ENCODE data around the gene FAM13A. TPM values are rescaled to one million over a fixed set of nuclear protein-coding genes. Genes with fewer than 3 reads are reported as not detected.
"Not testable (repeated sequence)": the region's sequence is repeated elsewhere in the genome, so short reads cannot be mapped to it uniquely, and the experiment has no call there.

The FAM13A gene
- total and polyA plus RNA-seq, 11 donors = 3.7 to 30.4 (median 11.5) TPM

GRCh38 chr4:88927420-88927819, 129.6 kb downstream of the FAM13A start:
- no peaks in the 10 kb centered on the region for H3K4me1 ChIP-seq
- H3K9me3 ChIP-seq = peaks cover 0 to 10% (median 0%) of the 10 kb centered on the region in 12 donors
- ATAC-seq = no peak
- no peak overlapping the region for H3K4me3 ChIP-seq
- TF ChIP-seq CTCF (IDR thresholded peaks at IDR 0.05) (no peak), POLR2A (IDR thresholded peaks at IDR 0.05) (no peak)
- no peak overlapping the region for H3K27ac ChIP-seq
- no peak for DNase-seq
- no peaks in the 10 kb centered on the region for H3K36me3 ChIP-seq
- intact Hi-C loops (cut with DNase I) = no loop called here
- no peaks in the 10 kb centered on the region for H3K27me3 ChIP-seq

- intact Hi-C loops (cut with DNase I) = no loop called here
- Histone ChIP-seq H3K4me1 (no peaks in the 10 kb centered on the region), H3K9me3 (peaks cover 0 to 4% (median 0%) of the 10 kb centered on the region in 12 donors), H3K36me3 (no peaks in the 10 kb centered on the region), H3K27me3 (no peaks in the 10 kb centered on the region), H3K27ac (no peak overlapping the region), H3K4me3 (no peak overlapping the region)
- TF ChIP-seq CTCF (IDR thresholded peaks at IDR 0.05) = no peak
- DNase-seq (no peak), ATAC-seq (no peak)
Measured at GRCh38 chr4:88919056-88919455, 137.9 kb downstream of the FAM13A start.

GRCh38 chr4:88913181-88913580, 143.8 kb downstream of the FAM13A start:
- intact Hi-C loops (cut with DNase I); H3K4me3 ChIP-seq; H3K36me3 ChIP-seq; H3K9me3 ChIP-seq; H3K4me1 ChIP-seq; H3K27me3 ChIP-seq; H3K27ac ChIP-seq; DNase-seq; ATAC-seq: not testable (repeated sequence)

- intact Hi-C loops (cut with DNase I) = no loop called here
- Histone ChIP-seq H3K36me3 (no peaks in the 10 kb centered on the region), H3K27ac (no peak overlapping the region), H3K4me1 (no peaks in the 10 kb centered on the region), H3K27me3 (no peaks in the 10 kb centered on the region), H3K9me3 (no peaks in the 10 kb centered on the region), H3K4me3 (no peak overlapping the region)
- 88 to 91% (median 89%) methylated on average over 5 of the region's 5 CpGs for WGBS, 4 donors
- DNase-seq (no peak), ATAC-seq (no peak)
- TF ChIP-seq POLR2A (IDR thresholded peaks at IDR 0.05) = no peak
- no peak for TF ChIP-seq CTCF (IDR thresholded peaks at IDR 0.05)
Measured at GRCh38 chr4:88911246-88912212, 145.5 kb downstream of the FAM13A start.

GRCh38 chr4:88910101-88910500, 146.9 kb downstream of the FAM13A start:
- TF ChIP-seq CTCF (IDR thresholded peaks at IDR 0.05) = no peak
- TF ChIP-seq POLR2A (IDR thresholded peaks at IDR 0.05) = no peak
- DNase-seq (no peak), ATAC-seq (no peak)
- Histone ChIP-seq H3K9me3 (no peaks in the 10 kb centered on the region), H3K27me3 (no peaks in the 10 kb centered on the region), H3K27ac (no peak overlapping the region), H3K4me1 (no peaks in the 10 kb centered on the region), H3K4me3 (no peak overlapping the region), H3K36me3 (peaks cover 0 to 2% (median 0%) of the 10 kb centered on the region in 9 donors)
- intact Hi-C loops (cut with DNase I) = no loop called here
- WGBS, 4 donors = 90 to 99% (median 96%) methylated on average over 2 of the region's 2 CpGs

Data from heart left ventricle (tissue), 16 donors.